MV-4-11 (cell line): Measurements from ENCODE around the gene MSL1.
A peak's percentile ranks its signal among the peaks of the same experiment; 100 is the strongest.

Experiments
- DNase-seq: peaks from one replicate; lab custom pipeline; 2025; lab: John Stamatoyannopoulos, UW

The MSL1 gene

DNA sequence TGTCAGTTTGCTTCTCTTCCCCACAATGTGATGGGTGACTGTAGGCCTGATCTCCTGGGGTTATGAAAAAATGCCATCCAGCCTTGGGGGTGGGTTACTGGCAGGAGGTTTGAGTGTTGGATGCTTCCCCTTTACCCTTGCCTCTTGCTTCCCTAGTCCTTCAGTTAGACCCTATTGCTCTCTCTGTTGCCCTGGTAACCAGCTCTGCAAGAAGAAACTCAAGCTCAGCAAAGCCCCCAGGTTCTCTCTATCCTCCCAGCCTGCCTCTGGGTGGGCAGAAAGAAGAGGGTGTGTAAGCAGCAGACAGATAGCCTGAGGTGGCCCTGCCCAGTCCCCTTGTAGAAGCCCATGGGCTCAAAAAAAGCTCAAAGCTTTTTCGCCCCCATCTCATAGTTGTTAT, 52.7 kb downstream of the MSL1 start:
- DNase-seq: peak; percentile 24

DNA sequence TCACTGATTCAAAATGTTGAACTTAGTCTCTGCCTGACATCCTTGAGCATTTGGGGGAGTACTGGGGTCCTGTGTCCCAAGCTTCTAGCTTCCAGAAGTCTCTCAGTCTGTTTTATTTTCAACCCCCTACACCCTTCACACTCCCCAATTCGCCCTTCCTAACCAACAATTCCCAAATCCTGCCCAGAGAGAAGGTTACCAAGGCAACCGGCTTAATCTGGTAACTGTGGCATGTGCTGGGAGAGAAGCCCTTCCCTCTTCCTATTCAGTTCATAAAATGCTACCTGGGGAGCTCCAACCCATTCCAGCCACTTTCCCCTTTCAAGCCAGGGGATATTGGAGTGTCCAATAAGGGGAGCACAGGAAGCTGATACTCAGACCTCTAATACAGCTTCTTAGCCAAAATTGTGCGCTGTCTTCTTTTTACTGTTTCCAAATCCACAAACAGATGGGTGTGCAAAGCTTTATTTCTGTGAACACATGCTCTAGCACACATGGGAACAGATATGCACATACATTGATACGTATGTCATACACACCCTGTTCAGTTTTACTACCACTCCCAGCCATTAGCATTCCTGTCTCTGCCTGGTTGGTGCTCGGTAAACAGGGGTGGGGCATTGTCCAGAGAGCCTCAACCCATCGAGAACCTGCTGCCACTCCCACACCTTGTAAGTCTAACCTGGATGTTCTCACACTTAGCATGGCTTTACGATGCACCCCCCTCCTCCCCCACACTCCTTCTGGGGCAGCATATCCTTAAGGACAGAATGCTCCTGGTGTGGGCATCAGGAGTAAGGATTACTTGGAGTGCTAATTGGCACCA, 54.4 kb downstream of the MSL1 start:
- no peak for DNase-seq

GRCh38 chr17:40176754-40177110, 55.0 kb downstream of the MSL1 start:
- no peak for DNase-seq

- peak; percentile 60 for DNase-seq
Observed at GRCh38 chr17:40177275-40177874, 55.6 kb downstream of the MSL1 start, which contains the start of gene RAPGEFL1. Gene RAPGEFL1, plus strand, starts transcription at chr17:40177470. Its CDS starts 392 bp downstream, at chr17:40177862.

DNA sequence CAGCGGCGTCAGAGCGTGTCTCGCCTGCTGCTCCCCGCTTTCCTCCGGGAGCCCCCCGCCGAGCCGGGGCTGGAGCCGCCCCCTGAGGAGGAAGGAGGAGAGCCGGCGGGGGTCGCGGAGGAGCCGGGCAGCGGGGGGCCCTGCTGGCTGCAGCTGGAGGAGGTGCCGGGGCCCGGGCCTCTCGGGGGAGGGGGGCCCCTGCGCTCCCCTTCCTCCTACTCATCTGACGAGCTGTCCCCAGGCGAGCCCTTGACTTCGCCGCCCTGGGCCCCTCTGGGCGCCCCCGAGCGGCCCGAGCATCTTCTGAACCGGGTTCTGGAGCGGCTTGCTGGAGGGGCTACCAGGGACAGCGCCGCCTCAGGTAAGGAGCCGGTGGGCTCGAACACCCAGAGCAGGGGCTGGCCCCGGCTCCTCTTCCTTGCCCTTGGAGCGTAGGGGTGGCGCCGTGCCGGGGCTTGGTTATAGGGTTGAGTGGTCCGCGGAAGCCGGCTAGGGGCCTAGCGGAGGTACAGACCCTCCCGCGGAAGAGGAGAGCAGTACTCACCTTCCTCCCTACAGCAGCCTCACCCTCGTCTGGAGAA, 56.3 kb downstream of the MSL1 start:
- no peak for DNase-seq

- DNase-seq: no peak
Observed at GRCh38 chr17:40178660-40179059, 56.9 kb downstream of the MSL1 start.

DNA sequence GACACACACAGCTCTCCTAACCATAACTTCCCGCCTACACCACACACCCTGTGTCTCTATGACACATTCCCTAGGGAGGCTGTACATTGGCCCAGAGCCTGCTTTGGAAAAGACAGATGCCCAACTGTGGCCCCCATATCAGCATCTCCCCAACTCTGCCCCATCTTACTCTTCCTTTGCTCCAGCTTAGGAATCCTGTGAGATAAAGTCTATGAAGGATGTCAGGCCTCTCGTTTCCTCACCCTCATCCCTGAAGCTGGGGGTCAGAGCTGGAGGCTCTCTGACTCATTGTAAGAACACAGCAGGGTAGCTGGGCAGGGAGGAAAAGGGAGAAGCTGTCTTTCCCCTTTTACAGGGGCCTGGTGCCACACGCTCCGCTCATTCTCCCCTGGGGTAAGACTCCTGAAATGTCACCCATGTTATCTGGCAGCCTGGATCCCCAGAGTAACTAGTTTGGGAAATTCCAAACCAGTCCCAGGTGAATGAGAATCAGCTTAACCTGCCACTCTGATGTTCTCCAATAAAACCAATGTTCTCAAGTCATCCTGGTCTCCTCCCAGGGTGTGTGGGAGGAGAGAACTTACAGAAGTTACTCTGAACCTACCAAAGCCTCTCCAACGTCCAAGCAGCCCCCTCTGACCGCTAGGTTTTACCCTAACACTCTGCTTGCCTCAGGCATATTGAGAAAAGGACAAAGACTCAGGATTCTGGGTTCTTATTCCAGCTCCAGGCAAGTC, 58.3 kb downstream of the MSL1 start:
- DNase-seq: peak; percentile 36

GRCh38 chr17:40180694-40181093, 58.9 kb downstream of the MSL1 start:
- DNase-seq: no peak

DNA sequence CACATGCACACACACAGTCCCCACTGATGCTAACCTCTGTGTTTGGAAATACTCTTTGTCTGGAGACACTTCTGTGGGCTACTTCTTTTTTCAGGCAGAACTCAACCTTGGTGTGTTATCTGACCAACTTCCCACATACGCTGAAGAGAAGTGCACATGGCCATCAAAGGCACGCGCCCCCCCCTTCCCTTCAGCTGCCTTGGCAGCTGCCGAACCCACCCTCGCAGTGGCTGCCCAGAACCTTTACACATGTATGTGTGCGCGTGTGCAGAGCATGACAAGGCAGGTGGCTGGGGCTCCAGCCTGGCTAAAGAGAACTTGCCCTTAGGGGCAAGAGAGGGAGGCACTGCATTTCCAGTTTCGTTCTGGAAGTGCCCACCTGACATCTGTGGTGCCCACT, 59.4 kb downstream of the MSL1 start:
- DNase-seq: peak; percentile 16

GRCh38 chr17:40182606-40183005, 60.8 kb downstream of the MSL1 start:
- DNase-seq: no peak
